Measurements from ENCODE around the gene FOXL3. TPM values are rescaled to one million over a fixed set of nuclear protein-coding genes. Genes with fewer than 3 reads are reported as not detected.

The FOXL3 gene
- total and polyA plus RNA-seq, 2 donors from 2014 or later = not detected

DNA sequence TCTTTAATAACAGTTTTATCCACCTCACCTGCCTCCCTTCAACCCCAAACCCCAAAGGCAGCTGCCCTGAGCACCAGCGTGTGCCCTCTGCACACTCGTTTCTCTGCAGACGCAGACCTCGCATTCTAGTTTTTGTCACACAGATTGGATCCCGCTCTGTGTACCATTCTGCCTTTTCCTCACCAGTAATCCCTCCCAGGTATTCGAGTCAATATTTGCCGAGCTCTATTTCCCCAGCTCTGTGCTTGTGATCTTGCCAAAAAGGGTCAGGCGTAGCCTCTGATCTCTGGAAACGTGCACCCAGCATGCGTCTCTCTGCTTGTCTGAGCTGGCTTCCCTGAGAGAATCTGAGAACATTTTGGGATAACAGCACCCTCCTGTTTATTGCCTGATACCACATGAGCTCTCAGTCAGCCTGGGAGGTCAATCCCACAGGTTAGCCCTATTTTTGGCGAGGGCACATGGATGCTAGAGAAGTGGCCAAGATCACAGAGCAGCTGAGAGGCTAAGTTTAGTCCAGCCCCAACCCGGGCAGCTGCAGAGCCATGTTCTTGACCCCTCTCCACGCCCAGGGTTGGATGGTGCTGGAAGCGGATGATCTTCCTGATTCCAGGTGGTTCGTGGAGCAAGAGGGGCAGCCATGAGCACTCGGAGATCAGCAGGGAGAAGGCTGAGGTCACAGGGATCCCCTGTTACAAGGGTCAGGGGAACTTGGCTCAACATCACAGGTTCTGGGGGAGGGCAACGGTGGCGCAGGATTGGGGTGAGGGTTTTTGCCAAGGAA is 29.1 kb downstream of the FOXL3 start:
- FAIRE-seq = no peak
- intact Hi-C loops (cut with DNase I) = no loop called here
- TF ChIP-seq CTCF (IDR thresholded peaks at IDR 0.05; ENCODE audit: borderline replicate concordance, extremely low read depth, insufficient read depth) = no peak
- Histone ChIP-seq H3K4me3 (ENCODE audit: low read length in 3 of 3) (no peak overlapping the region), H3K27me3 (ENCODE audit: control insufficient read depth, insufficient read depth, low read length) (no peaks in the 10 kb centered on the region), H3K9me3 (ENCODE audit: control insufficient read depth in 2 of 3, insufficient read depth in 1 of 3, low read length in 3 of 3) (peaks cover 0 to 2% (median 0%) of the 10 kb centered on the region in 3 donors), H3K36me3 (ENCODE audit: control insufficient read depth in 2 of 3, insufficient read depth in 3 of 3, low read length in 3 of 3) (no peaks in the 10 kb centered on the region), H3K4me1 (ENCODE audit: control insufficient read depth in 2 of 3, insufficient read depth in 2 of 3, low read depth in 1 of 3, low read length in 3 of 3) (peaks cover 0 to 9% (median 6%) of the 10 kb centered on the region in 3 donors), H3K27ac (ENCODE audit: low read depth in 2 of 2, low read length in 2 of 2) (no peak overlapping the region), H3K9ac (ENCODE audit: low read length in 3 of 3) (no peak overlapping the region)
- DNase-seq = peak in 2 of 5 donors; percentile 27 to 46

- intact Hi-C loops (cut with DNase I) = loop anchor here (10.0 kb wide), 1 partner anchor 315 kb away; no protein-coding TSS in a partner anchor
- Histone ChIP-seq H3K27ac (ENCODE audit: low read depth in 2 of 2, low read length in 2 of 2) (no peak overlapping the region), H3K9me3 (ENCODE audit: control insufficient read depth in 2 of 3, insufficient read depth in 1 of 3, low read length in 3 of 3) (peaks cover 0 to 2% (median 0%) of the 10 kb centered on the region in 3 donors), H3K4me1 (ENCODE audit: control insufficient read depth in 2 of 3, insufficient read depth in 2 of 3, low read depth in 1 of 3, low read length in 3 of 3) (peaks cover 0 to 9% (median 6%) of the 10 kb centered on the region in 3 donors), H3K36me3 (ENCODE audit: control insufficient read depth in 2 of 3, insufficient read depth in 3 of 3, low read length in 3 of 3) (no peaks in the 10 kb centered on the region), H3K9ac (ENCODE audit: low read length in 3 of 3) (no peak overlapping the region), H3K27me3 (ENCODE audit: control insufficient read depth, insufficient read depth, low read length) (no peaks in the 10 kb centered on the region), H3K4me3 (ENCODE audit: low read length in 3 of 3) (no peak overlapping the region)
- DNase-seq (peak in 2 of 5 donors; percentile 15 to 38), FAIRE-seq (no peak)
- no peak for TF ChIP-seq CTCF (IDR thresholded peaks at IDR 0.05; ENCODE audit: borderline replicate concordance, extremely low read depth, insufficient read depth)
Measured at GRCh38 chr7:320297-320696, 30.3 kb downstream of the FOXL3 start.

DNA sequence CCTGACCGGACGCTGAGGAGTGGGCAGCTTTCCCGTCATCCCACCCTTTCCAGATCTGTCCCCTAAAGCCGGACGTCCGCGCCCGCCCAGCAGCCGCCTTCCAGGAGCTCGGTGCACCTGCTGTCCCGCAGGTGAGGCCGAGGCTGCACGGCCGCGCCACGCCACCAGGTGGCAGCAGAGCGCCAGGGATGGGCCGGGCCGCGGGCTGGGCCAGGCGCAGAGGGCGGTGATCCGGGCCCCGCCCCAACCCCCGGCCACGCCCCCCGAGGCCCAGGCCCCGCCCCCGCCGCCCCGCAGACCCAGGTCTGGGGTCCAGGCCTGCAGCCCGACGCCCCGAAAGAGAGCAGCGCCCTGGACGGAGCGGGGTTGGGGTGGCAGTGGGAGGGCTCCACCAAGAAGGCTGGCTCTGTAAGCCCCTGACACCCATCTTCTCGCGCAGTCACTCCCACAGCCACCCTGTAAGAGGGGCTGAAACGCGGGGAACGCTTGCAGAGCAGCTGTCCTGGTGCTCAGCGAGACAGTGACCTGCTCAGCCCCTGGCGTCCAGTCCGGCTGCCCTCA is 32.2 kb downstream of the FOXL3 start:
- no peak overlapping the region for H3K27ac ChIP-seq (ENCODE audit: low read depth in 2 of 2, low read length in 2 of 2)
- peak; percentile 99 for TF ChIP-seq CTCF (IDR thresholded peaks at IDR 0.05; ENCODE audit: borderline replicate concordance, extremely low read depth, insufficient read depth)
- FAIRE-seq = no peak
- no peaks in the 10 kb centered on the region for H3K27me3 ChIP-seq (ENCODE audit: control insufficient read depth, insufficient read depth, low read length)
- intact Hi-C loops (cut with DNase I) = loop anchor here (10.0 kb wide), 1 partner anchor 313 kb away; no protein-coding TSS in a partner anchor
- no peak overlapping the region for H3K4me3 ChIP-seq (ENCODE audit: low read length in 3 of 3)
- H3K9ac ChIP-seq (ENCODE audit: low read length in 3 of 3) = peak overlapping the region in 1 of 3 donors; percentile 12
- H3K4me1 ChIP-seq (ENCODE audit: control insufficient read depth in 2 of 3, insufficient read depth in 2 of 3, low read depth in 1 of 3, low read length in 3 of 3) = peaks cover 3 to 23% (median 15%) of the 10 kb centered on the region in 3 donors
- H3K36me3 ChIP-seq (ENCODE audit: control insufficient read depth in 2 of 3, insufficient read depth in 3 of 3, low read length in 3 of 3) = no peaks in the 10 kb centered on the region
- peaks cover 0 to 5% (median 0%) of the 10 kb centered on the region in 3 donors for H3K9me3 ChIP-seq (ENCODE audit: control insufficient read depth in 2 of 3, insufficient read depth in 1 of 3, low read length in 3 of 3)
- DNase-seq = peak; percentile 58 to 93 (median 83)

Data from kidney (tissue), 14 donors.